KMS-11 (cell line): ENCODE measurements around the gene ZNF784.

ENCODE experiments used
- H2AFZ ChIP-seq: fragments of 200-600 bp; sonication (generic); 2 replicates; pipeline ENCODE4 v1.6.1; 2016; ENCODE audit warnings: antibody characterized with exemption, mixed run types, low read depth
- H3K27ac ChIP-seq: fragments of 200-600 bp; sonication (generic); 2 replicates; pipeline ENCODE4 v1.6.1; 2016; ENCODE audit warnings: mild to moderate bottlenecking, mixed run types
- H3K27me3 ChIP-seq: fragments of 200-600 bp; sonication (generic); 2 replicates; pipeline ENCODE4 v1.6.1; 2017; ENCODE audit warnings: mild to moderate bottlenecking, low read depth, mixed run types, moderate library complexity; ENCODE audit not compliant: insufficient read depth
- H3K36me3 ChIP-seq: fragments of 200-600 bp; sonication (generic); 2 replicates; pipeline ENCODE4 v1.6.1; 2017; ENCODE audit warnings: mild to moderate bottlenecking, mixed run types; ENCODE audit not compliant: insufficient read depth
- H3K4me1 ChIP-seq: fragments of 200-600 bp; sonication (generic); 2 replicates; pipeline ENCODE4 v1.6.1; 2016; ENCODE audit warnings: mild to moderate bottlenecking, low read depth, mixed run types; ENCODE audit not compliant: poor library complexity, severe bottlenecking
- H3K4me2 ChIP-seq: fragments of 200-600 bp; sonication (generic); 2 replicates; pipeline ENCODE4 v1.7.0; 2016; ENCODE audit warnings: mild to moderate bottlenecking, mixed run types
- H3K4me3 ChIP-seq: fragments of 200-600 bp; sonication (generic); IDR thresholded peaks from 2 replicates; pipeline ENCODE4 v1.6.1; 2017; ENCODE audit warnings: low read depth, low read length, mixed read lengths; ENCODE audit not compliant: insufficient read depth
- H3K79me2 ChIP-seq: fragments of 200-600 bp; sonication (generic); 2 replicates; pipeline ENCODE4 v1.6.1; 2016; ENCODE audit warnings: low read depth, mixed run types; ENCODE audit not compliant: insufficient read depth
- H3K9ac ChIP-seq: fragments of 200-600 bp; sonication (generic); 2 replicates; pipeline ENCODE4 v1.6.1; 2016; ENCODE audit warnings: mild to moderate bottlenecking, mixed run types
- H4K20me1 ChIP-seq: fragments of 200-600 bp; sonication (generic); 2 replicates; pipeline ENCODE4 v1.6.1; 2016; ENCODE audit warnings: mild to moderate bottlenecking, mixed run types; ENCODE audit not compliant: insufficient read depth
- CTCF ChIP-seq: fragments of 200-600 bp; sonication (generic); conservative IDR thresholded peaks from 2 replicates; pipeline ENCODE4 v1.6.1; 2017; ENCODE audit warnings: low read depth, mild to moderate bottlenecking, antibody characterized with exemption, low read length, moderate library complexity, mixed read lengths

ZNF784 gene

DNA sequence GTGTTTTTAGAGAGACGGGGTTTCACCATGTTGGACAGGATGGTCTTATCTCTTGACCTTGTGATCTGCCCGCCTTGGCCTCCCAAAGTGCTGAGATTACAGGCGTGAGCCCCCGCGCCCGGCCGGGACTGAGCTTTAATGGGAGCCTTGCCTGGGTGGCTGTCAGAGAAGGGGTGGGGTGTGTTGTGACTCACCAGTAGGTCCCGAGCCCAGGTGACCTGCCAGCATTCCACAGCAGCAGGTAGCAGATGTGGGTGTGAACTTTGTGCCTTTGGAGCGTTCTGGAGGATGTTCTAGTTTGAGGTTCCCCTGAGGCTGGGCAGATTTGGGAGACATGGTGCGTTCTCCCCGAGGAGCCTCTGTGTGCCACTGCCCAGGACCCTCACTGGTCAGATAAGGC is 43.6 kb upstream of the ZNF784 start:
- peaks cover 7% of the 10 kb centered on the region; the same call in 1 of the 2 replicates for H3K36me3 ChIP-seq

DNA sequence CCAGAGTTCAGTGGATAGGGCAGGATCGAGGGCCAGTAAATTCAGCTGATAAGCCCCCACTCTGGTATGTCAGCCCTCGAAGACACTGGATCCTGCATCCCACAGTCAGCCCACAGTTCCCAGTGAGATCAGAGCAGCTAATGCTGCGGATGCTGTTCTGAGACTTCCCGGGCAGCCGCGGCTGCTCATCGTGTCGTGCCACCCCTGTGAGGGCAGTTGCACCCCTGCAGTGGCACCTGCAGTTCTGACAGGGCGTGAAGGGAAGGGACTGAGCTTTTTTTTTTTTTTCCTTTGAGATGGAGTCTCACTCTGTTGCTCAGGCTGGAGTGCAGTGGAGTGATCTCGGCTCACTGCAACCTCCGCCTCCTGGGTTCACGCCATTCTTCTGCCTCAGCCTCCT is 43.1 kb upstream of the ZNF784 start:
- peaks cover 11% of the 10 kb centered on the region; the same call in 1 of the 2 replicates for H4K20me1 ChIP-seq
- no peak overlapping the region for H3K4me3 ChIP-seq
- TF ChIP-seq CTCF = no peak
- no peak overlapping the region for H3K4me2 ChIP-seq
- H3K4me1 ChIP-seq = no peaks in the 10 kb centered on the region
- peaks cover 90% of the 10 kb centered on the region for H3K79me2 ChIP-seq
- no peaks in the 10 kb centered on the region for H3K27me3 ChIP-seq
- H3K9ac ChIP-seq = no peak overlapping the region
- no peak overlapping the region for H3K27ac ChIP-seq
- H2AFZ ChIP-seq = no peak overlapping the region
- peaks cover 12% of the 10 kb centered on the region; the same call in 1 of the 2 replicates for H3K36me3 ChIP-seq

More for the DNA sequence above, 43.6 kb upstream of the ZNF784 start:
- Histone ChIP-seq H3K4me1 (no peaks in the 10 kb centered on the region), H3K27me3 (no peaks in the 10 kb centered on the region), H3K27ac (no peak overlapping the region), H4K20me1 (peaks cover 7% of the 10 kb centered on the region; the same call in 1 of the 2 replicates), H3K79me2 (peaks cover 90% of the 10 kb centered on the region), H2AFZ (no peak overlapping the region), H3K4me2 (no peak overlapping the region), H3K9ac (no peak overlapping the region), H3K4me3 (no peak overlapping the region)
- TF ChIP-seq CTCF = no peak

DNA sequence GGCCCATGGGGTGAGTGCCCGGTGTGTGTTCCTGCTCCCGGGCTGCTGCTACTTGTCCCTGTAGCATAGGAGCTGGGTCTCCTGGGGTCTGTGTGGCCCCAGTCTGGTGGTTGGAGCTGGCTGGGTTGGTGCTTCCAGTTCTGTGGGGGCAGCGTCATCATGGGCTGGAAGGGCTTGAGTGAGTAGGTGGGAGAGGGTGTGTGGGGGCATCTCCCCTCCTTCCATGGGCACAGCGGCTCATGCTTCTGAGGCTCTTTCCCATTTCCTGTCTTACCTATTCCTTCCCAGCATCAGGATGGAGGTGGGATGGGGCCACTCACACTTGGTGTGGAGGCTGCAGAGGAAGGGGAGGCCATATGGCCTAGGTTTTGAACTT is 42.6 kb upstream of the ZNF784 start:
- Histone ChIP-seq H3K9ac (no peak overlapping the region), H3K36me3 (peaks cover 12% of the 10 kb centered on the region; the same call in 1 of the 2 replicates), H3K27me3 (no peaks in the 10 kb centered on the region), H3K79me2 (peaks cover 89% of the 10 kb centered on the region), H2AFZ (no peak overlapping the region), H3K4me1 (no peaks in the 10 kb centered on the region), H3K4me3 (no peak overlapping the region), H3K27ac (no peak overlapping the region), H4K20me1 (peaks cover 11% of the 10 kb centered on the region; the same call in 1 of the 2 replicates), H3K4me2 (no peak overlapping the region)
- no peak for TF ChIP-seq CTCF

GRCh38 chr19:55666343-55667005 is 42.1 kb upstream of the ZNF784 start:
- H3K79me2 ChIP-seq = peaks cover 89% of the 10 kb centered on the region
- no peaks in the 10 kb centered on the region for H3K4me1 ChIP-seq
- no peak overlapping the region for H3K4me2 ChIP-seq
- peaks cover 14% of the 10 kb centered on the region; the same call in 1 of the 2 replicates for H3K36me3 ChIP-seq
- H2AFZ ChIP-seq = no peak overlapping the region
- H3K27me3 ChIP-seq = no peaks in the 10 kb centered on the region
- no peak for TF ChIP-seq CTCF
- no peak overlapping the region for H3K27ac ChIP-seq
- peaks cover 11% of the 10 kb centered on the region; the same call in 1 of the 2 replicates for H4K20me1 ChIP-seq
- H3K4me3 ChIP-seq = no peak overlapping the region
- no peak overlapping the region for H3K9ac ChIP-seq
